ENCODE measurements around the gene FBN3. TPM values are rescaled to one million over a fixed set of nuclear protein-coding genes. Genes with fewer than 3 reads are reported as not detected.

Gene FBN3
- polyA plus RNA-seq, 1 donor (not counting 4 experiments of a cell fraction or from before 2014, with no cell fraction given) = not detected

DNA sequence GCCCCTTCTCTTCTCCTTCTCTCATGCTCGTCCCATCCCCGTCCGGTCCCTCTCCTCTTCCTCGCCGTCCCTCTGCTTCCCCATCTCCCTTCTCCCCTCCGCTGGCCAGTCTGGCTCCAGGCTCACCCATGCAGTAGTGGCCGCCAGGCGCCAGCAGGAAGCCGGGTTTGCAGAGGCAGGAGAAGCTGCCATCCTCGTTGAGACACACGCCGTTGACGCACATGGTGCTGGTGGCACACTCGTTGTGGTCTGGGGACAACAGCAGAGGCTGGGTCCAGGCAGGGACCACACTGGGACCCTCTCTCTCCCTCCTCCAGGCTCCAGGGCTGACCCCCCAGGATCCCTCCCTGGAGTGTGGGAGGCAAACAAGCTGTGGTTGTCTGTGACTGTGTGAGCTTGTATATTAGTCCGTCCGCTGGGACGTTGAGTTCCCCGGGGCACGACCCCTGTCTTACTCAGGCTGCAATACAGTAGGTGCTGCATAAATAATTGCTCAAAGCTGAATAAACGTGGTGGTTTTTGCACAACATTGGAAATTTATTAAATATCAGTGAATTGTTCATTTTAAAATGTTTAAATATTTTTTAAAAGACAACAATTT is 16.4 kb downstream of the FBN3 start:
- no peak overlapping the region for H3K27ac ChIP-seq (ENCODE audit: control insufficient read depth, insufficient read depth, low read length)
- no peak overlapping the region for H2AFZ ChIP-seq (ENCODE audit: control insufficient read depth, low read length)
- H3K9me1 ChIP-seq (ENCODE audit: control insufficient read depth, extremely low read depth, insufficient read depth, low read length) = no peaks in the 10 kb centered on the region
- dilution Hi-C loops (cut with MboI; ENCODE audit: extremely low pct_ligation_motif_present, low sequenced_read_pairs) = no loop called here
- peaks cover 5% of the 10 kb centered on the region for H3K4me1 ChIP-seq (ENCODE audit: control insufficient read depth, extremely low read depth, insufficient read depth, low read length)
- H3K4me3 ChIP-seq (ENCODE audit: control insufficient read depth in 2 of 3, extremely low read depth in 1 of 3, insufficient read depth in 2 of 3, low read depth in 1 of 3, low read length in 3 of 3) = no peak overlapping the region
- H3K27me3 ChIP-seq (ENCODE audit: control insufficient read depth, extremely low read depth, insufficient read depth, low read length) = peaks cover 31% of the 10 kb centered on the region
- H3K4me2 ChIP-seq (ENCODE audit: control insufficient read depth, extremely low read depth, insufficient read depth, low read depth, low read length) = no peak overlapping the region
- TF ChIP-seq EZH2 (IDR thresholded peaks at IDR 0.05; ENCODE audit: low read length) = no peak
- TF ChIP-seq, protein P1, sequence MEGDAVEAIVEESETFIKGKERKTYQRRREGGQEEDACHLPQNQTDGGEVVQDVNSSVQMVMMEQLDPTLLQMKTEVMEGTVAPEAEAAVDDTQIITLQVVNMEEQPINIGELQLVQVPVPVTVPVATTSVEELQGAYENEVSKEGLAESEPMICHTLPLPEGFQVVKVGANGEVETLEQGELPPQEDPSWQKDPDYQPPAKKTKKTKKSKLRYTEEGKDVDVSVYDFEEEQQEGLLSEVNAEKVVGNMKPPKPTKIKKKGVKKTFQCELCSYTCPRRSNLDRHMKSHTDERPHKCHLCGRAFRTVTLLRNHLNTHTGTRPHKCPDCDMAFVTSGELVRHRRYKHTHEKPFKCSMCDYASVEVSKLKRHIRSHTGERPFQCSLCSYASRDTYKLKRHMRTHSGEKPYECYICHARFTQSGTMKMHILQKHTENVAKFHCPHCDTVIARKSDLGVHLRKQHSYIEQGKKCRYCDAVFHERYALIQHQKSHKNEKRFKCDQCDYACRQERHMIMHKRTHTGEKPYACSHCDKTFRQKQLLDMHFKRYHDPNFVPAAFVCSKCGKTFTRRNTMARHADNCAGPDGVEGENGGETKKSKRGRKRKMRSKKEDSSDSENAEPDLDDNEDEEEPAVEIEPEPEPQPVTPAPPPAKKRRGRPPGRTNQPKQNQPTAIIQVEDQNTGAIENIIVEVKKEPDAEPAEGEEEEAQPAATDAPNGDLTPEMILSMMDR (optimal IDR thresholded peaks at IDR 0.05 in 1 of 3, IDR thresholded peaks at IDR 0.05 in 1 of 3, conservative IDR thresholded peaks at IDR 0.05 in 1 of 3; ENCODE audit: extremely low read depth in 1 of 3, insufficient read depth in 2 of 3, low read length in 3 of 3) = no peak
- FAIRE-seq (no peak), DNase-seq (ENCODE audit: low read depth, low spot score) (no peak)
- no peaks in the 10 kb centered on the region for H4K20me1 ChIP-seq (ENCODE audit: control insufficient read depth, extremely low read depth, insufficient read depth, low read length)
- H3K9me3 ChIP-seq (ENCODE audit: control insufficient read depth, low read depth, low read length) = no peaks in the 10 kb centered on the region
- H3K36me3 ChIP-seq (ENCODE audit: control insufficient read depth in 2 of 2, extremely low read depth in 1 of 2, insufficient read depth in 2 of 2, low read length in 2 of 2) = no peaks in the 10 kb centered on the region
- H3K79me2 ChIP-seq (ENCODE audit: control insufficient read depth, insufficient read depth, low read length) = no peaks in the 10 kb centered on the region
- H3K9ac ChIP-seq (ENCODE audit: control insufficient read depth, extremely low read depth, insufficient read depth, low read length) = no peak overlapping the region

DNA sequence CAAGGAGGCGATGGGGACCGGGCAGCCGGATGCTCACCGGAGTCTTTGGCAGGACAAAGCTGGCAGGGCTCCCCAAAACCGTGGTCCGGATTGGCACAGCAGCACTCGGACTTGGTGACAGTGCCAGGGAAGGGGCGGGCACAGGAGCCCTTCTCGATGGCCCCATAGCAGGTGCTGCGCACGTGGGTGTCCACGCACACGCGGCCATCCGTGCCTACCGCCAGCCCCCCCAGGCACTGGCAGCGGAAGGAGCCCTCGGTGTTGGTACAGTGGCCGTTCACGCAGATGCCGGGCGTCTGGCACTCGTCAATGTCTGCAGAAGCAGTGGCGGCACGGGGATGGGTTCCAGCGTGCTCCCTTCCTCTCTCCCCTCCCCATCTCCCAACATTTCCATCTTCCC is 17.9 kb downstream of the FBN3 start:
- FAIRE-seq = no peak

More for the DNA sequence above, 17.9 kb downstream of the FBN3 start:
- TF ChIP-seq EZH2 (IDR thresholded peaks at IDR 0.05; ENCODE audit: low read length) = no peak
- TF ChIP-seq, protein P1 (optimal IDR thresholded peaks at IDR 0.05 in 1 of 3, IDR thresholded peaks at IDR 0.05 in 1 of 3, conservative IDR thresholded peaks at IDR 0.05 in 1 of 3; ENCODE audit: extremely low read depth in 1 of 3, insufficient read depth in 2 of 3, low read length in 3 of 3) = no peak
- Histone ChIP-seq H3K9ac (ENCODE audit: control insufficient read depth, extremely low read depth, insufficient read depth, low read length) (no peak overlapping the region), H3K36me3 (ENCODE audit: control insufficient read depth in 2 of 2, extremely low read depth in 1 of 2, insufficient read depth in 2 of 2, low read length in 2 of 2) (no peaks in the 10 kb centered on the region), H2AFZ (ENCODE audit: control insufficient read depth, low read length) (no peak overlapping the region), H4K20me1 (ENCODE audit: control insufficient read depth, extremely low read depth, insufficient read depth, low read length) (no peaks in the 10 kb centered on the region), H3K27ac (ENCODE audit: control insufficient read depth, insufficient read depth, low read length) (no peak overlapping the region), H3K27me3 (ENCODE audit: control insufficient read depth, extremely low read depth, insufficient read depth, low read length) (peaks cover 36% of the 10 kb centered on the region), H3K9me3 (ENCODE audit: control insufficient read depth, low read depth, low read length) (no peaks in the 10 kb centered on the region), H3K79me2 (ENCODE audit: control insufficient read depth, insufficient read depth, low read length) (no peaks in the 10 kb centered on the region), H3K4me2 (ENCODE audit: control insufficient read depth, extremely low read depth, insufficient read depth, low read depth, low read length) (no peak overlapping the region), H3K4me1 (ENCODE audit: control insufficient read depth, extremely low read depth, insufficient read depth, low read length) (peaks cover 5% of the 10 kb centered on the region), H3K9me1 (ENCODE audit: control insufficient read depth, extremely low read depth, insufficient read depth, low read length) (no peaks in the 10 kb centered on the region), H3K4me3 (ENCODE audit: control insufficient read depth in 2 of 3, extremely low read depth in 1 of 3, insufficient read depth in 2 of 3, low read depth in 1 of 3, low read length in 3 of 3) (no peak overlapping the region)
- dilution Hi-C loops (cut with MboI; ENCODE audit: extremely low pct_ligation_motif_present, low sequenced_read_pairs) = no loop called here
- no peak for DNase-seq (ENCODE audit: low read depth, low spot score)

Measured in keratinocyte (primary cell).